ENCODE results near the gene HLA-B.

Gene HLA-B

DNA sequence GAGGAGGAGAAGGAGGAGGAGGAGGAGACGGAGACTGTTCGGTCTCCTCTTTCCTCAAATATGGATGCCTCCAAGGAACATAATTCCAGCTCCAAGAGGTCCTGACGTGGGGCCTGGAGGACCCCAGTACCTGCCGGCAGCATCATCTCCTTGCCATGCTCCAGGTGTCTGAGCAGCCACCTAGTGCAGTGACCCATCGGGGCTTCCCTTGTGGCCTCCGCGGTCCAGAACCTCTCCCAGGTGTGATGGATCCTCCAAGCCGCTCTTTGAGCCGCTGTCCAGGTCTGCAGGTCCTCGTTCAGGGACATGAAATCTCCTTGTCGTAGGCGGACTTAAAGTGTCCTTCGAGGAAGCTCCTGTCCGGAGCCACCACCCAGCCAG, 49.3 kb downstream of the HLA-B start:
- Histone ChIP-seq H3K27ac (no peak overlapping the region), H4K20me1 (ENCODE audit: insufficient read depth) (no peaks in the 10 kb centered on the region), H3K4me2 (no peak overlapping the region), H3K9ac (no peak overlapping the region), H3K27me3 (ENCODE audit: insufficient read depth, low read depth) (no peaks in the 10 kb centered on the region), H2AFZ (ENCODE audit: low read depth) (no peak overlapping the region), H3K4me1 (ENCODE audit: low read depth, poor library complexity, severe bottlenecking) (no peaks in the 10 kb centered on the region), H3K79me2 (ENCODE audit: insufficient read depth, low read depth) (no peaks in the 10 kb centered on the region), H3K4me3 (IDR thresholded peaks at IDR 0.05; ENCODE audit: insufficient read depth, low read depth, low read length) (no peak overlapping the region), H3K36me3 (ENCODE audit: insufficient read depth) (no peaks in the 10 kb centered on the region)
- TF ChIP-seq, protein P1, sequence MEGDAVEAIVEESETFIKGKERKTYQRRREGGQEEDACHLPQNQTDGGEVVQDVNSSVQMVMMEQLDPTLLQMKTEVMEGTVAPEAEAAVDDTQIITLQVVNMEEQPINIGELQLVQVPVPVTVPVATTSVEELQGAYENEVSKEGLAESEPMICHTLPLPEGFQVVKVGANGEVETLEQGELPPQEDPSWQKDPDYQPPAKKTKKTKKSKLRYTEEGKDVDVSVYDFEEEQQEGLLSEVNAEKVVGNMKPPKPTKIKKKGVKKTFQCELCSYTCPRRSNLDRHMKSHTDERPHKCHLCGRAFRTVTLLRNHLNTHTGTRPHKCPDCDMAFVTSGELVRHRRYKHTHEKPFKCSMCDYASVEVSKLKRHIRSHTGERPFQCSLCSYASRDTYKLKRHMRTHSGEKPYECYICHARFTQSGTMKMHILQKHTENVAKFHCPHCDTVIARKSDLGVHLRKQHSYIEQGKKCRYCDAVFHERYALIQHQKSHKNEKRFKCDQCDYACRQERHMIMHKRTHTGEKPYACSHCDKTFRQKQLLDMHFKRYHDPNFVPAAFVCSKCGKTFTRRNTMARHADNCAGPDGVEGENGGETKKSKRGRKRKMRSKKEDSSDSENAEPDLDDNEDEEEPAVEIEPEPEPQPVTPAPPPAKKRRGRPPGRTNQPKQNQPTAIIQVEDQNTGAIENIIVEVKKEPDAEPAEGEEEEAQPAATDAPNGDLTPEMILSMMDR (conservative IDR thresholded peaks at IDR 0.05; ENCODE audit: low read depth, low read length): no peak

DNA sequence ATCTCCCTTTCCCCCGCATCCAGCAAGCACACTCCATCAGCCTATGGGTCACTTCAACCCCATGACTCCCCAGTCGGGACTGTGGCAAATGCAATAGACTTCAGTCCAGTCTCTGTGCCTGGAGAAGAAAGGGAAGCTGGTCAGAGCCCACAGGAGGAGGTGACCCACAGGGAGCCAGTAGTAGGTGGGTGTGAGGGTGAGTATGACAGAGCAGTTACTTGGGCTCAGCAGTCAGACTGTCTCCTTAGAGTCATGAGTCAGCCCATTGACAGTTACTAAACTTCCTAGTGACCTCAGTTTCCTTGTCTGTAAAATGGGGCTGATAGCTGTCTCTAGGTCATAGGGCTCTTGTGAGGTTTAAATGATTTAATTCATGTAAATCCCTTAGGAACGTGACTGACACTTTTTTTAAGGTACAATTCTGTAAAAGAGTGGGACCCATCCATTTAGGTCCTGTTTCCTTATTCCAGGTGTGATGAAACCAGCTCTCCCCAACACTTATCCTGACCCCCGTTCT, 51.2 kb downstream of the HLA-B start:
- Histone ChIP-seq H2AFZ (ENCODE audit: low read depth) (no peak overlapping the region), H3K9ac (no peak overlapping the region), H3K4me1 (ENCODE audit: low read depth, poor library complexity, severe bottlenecking) (no peaks in the 10 kb centered on the region), H3K79me2 (ENCODE audit: insufficient read depth, low read depth) (no peaks in the 10 kb centered on the region), H3K27ac (no peak overlapping the region), H4K20me1 (ENCODE audit: insufficient read depth) (no peaks in the 10 kb centered on the region), H3K27me3 (ENCODE audit: insufficient read depth, low read depth) (no peaks in the 10 kb centered on the region), H3K4me2 (no peak overlapping the region), H3K4me3 (IDR thresholded peaks at IDR 0.05; ENCODE audit: insufficient read depth, low read depth, low read length) (no peak overlapping the region), H3K36me3 (ENCODE audit: insufficient read depth) (no peaks in the 10 kb centered on the region)
- TF ChIP-seq, protein P1 (conservative IDR thresholded peaks at IDR 0.05; ENCODE audit: low read depth, low read length): no peak

DNA sequence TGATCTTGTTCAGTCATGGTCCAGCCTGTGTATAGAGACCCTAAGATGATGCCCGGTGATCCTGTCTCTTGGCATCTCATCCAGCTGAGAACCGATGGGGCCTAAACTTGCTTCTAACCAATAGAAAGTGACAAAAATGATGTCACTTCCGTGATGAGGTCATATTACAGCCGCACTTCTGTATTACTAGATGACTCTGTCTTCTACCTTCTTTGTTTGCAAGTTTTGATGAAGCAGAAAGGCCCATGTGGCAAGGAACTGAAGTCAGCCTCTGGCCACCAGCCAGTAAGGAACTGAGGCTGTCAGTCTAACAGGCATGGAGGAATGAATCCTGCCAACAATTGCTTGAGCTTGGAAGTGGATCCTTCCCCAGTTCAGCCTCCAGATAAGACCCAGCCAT, 52.3 kb downstream of the HLA-B start:
- Histone ChIP-seq H3K79me2 (ENCODE audit: insufficient read depth, low read depth) (no peaks in the 10 kb centered on the region), H2AFZ (ENCODE audit: low read depth) (no peak overlapping the region), H3K27ac (no peak overlapping the region), H3K9ac (no peak overlapping the region), H3K4me2 (no peak overlapping the region), H3K4me1 (ENCODE audit: low read depth, poor library complexity, severe bottlenecking) (no peaks in the 10 kb centered on the region), H3K36me3 (ENCODE audit: insufficient read depth) (no peaks in the 10 kb centered on the region), H4K20me1 (ENCODE audit: insufficient read depth) (no peaks in the 10 kb centered on the region), H3K4me3 (IDR thresholded peaks at IDR 0.05; ENCODE audit: insufficient read depth, low read depth, low read length) (no peak overlapping the region), H3K27me3 (ENCODE audit: insufficient read depth, low read depth) (no peaks in the 10 kb centered on the region)
- TF ChIP-seq, protein P1 (conservative IDR thresholded peaks at IDR 0.05; ENCODE audit: low read depth, low read length): no peak

Data from KMS-11 (cell line).